ENCODE data around the gene CAVIN1. TPM values are rescaled to one million over a fixed set of nuclear protein-coding genes. Genes with fewer than 3 reads are reported as not detected.
"Not testable (repeated sequence)": the region's sequence is repeated elsewhere in the genome, so short reads cannot be mapped to it uniquely, and the experiment has no call there.

Gene CAVIN1
- total RNA-seq, 4 donors from 2014 or later: 615 to 1,266 (median 897) TPM

DNA sequence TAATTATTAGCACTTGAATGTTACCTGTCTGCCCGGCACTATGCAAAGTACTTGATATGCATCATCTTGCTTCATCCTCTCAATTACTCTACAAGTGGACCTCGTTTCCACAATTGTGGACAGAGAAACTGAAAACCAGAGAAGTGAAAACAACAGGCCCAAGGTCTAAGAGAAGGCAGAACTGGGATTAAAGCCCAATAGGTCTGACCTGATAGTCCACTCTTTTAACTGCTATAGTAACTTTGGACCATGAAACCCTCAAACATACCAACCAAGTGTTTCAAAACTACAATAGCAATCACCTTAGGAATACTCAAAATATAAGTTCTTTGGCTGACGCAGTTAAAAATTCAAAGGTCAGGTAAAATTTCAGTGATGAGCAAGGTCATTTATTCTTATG is 42.1 kb downstream of the CAVIN1 start:
- Histone ChIP-seq H3K4me3 (no peak overlapping the region), H3K4me1 (peaks cover 0 to 97% (median 10%) of the 10 kb centered on the region in 3 donors), H3K36me3 (peaks cover 0 to 7% of the 10 kb centered on the region in 2 donors), H3K27ac (peak overlapping the region in 3 of 4 donors; percentile 26 to 79 (median 76)), H3K27me3 (no peaks in the 10 kb centered on the region), H3K9me3 (no peaks in the 10 kb centered on the region)
- TF ChIP-seq EP300 (IDR thresholded peaks at IDR 0.05) (no peak), POLR2A (IDR thresholded peaks at IDR 0.05) (no peak), POLR2AphosphoS5 (IDR thresholded peaks at IDR 0.05) (no peak)
- TF ChIP-seq, protein P1, sequence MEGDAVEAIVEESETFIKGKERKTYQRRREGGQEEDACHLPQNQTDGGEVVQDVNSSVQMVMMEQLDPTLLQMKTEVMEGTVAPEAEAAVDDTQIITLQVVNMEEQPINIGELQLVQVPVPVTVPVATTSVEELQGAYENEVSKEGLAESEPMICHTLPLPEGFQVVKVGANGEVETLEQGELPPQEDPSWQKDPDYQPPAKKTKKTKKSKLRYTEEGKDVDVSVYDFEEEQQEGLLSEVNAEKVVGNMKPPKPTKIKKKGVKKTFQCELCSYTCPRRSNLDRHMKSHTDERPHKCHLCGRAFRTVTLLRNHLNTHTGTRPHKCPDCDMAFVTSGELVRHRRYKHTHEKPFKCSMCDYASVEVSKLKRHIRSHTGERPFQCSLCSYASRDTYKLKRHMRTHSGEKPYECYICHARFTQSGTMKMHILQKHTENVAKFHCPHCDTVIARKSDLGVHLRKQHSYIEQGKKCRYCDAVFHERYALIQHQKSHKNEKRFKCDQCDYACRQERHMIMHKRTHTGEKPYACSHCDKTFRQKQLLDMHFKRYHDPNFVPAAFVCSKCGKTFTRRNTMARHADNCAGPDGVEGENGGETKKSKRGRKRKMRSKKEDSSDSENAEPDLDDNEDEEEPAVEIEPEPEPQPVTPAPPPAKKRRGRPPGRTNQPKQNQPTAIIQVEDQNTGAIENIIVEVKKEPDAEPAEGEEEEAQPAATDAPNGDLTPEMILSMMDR (IDR thresholded peaks at IDR 0.05): no peak
- ATAC-seq: no peak
- 71 to 78% methylated on average over 3 of the region's 3 CpGs for WGBS, 2 donors (ENCODE audit: low coverage in 1 of 2)

DNA sequence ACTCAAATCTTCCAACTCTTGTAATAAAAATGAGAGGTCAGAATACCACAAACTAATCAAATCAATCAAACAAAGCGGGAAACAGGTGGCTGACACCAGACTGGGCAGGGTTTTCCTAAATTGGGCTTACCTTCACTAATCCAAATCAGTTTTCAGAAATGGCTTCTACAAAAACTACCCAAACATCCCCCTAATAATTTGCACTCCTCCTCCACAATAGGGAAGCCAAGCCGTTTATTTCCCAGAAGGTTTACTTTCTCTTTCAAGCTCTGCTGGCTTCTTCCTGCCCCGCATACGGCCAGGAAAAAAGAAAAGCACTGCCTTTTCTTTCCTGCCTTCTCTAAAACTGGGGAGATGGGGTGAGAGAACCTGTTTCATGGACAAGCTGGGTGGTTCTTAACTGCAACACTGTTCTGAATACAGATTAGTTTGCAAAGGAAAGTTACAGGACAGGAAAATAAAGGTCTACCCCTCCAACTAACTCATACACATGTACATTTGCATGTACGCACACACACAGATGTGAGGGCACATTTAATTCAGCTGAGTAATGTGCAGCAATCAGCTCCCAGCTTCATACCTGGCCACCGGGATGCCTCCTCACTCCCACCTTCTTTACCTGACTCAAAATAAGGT is 44.0 kb downstream of the CAVIN1 start:
- H3K27ac ChIP-seq: peak overlapping the region; percentile 76 to 83 (median 78)
- peak; percentile 64 for ATAC-seq
- H3K4me1 ChIP-seq: peaks cover 0 to 97% (median 8%) of the 10 kb centered on the region in 3 donors
- no peaks in the 10 kb centered on the region for H3K9me3 ChIP-seq
- H3K27me3 ChIP-seq: no peaks in the 10 kb centered on the region
- peaks cover 0 to 7% of the 10 kb centered on the region in 2 donors for H3K36me3 ChIP-seq
- TF ChIP-seq, protein P1 (IDR thresholded peaks at IDR 0.05): no peak
- TF ChIP-seq POLR2AphosphoS5 (IDR thresholded peaks at IDR 0.05) (peak; percentile 5), POLR2A (IDR thresholded peaks at IDR 0.05) (no peak), EP300 (IDR thresholded peaks at IDR 0.05) (no peak)
- WGBS, 2 donors (ENCODE audit: low coverage in 1 of 2): 3% methylated on average over 4 to 6 of the region's 6 CpGs
- peak overlapping the region; percentile 36 to 40 for H3K4me3 ChIP-seq

DNA sequence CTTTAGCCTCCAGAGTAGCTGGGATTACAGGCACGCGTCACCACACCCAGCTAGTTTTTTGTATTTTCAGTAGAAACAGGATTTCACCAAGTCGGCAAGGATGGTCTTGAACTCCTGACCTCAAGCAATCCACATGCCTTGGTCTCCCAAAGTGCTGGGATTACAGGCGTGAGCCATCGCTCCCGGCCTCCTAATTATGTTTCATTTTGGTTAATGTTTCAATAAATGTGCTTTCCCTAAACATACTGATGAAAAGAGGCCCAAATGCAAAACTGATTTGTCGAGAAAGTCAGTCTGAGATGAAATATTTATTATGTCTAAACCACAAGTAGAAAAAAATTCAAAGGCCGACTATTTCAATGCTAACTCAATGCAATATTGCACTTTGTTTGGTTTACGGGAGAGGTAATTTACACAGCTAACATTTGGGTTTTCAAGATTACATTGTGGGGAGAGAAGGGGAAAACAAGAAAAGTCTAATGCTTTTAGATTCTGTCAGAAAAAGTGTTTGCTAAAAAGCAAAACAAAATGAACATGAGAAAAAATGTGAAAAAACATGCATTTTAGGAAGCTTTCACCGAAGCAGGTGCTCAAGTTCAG is 44.6 kb downstream of the CAVIN1 start:
- H3K27ac ChIP-seq: peak overlapping the region; percentile 76 to 83 (median 78)
- peaks cover 0 to 95% (median 8%) of the 10 kb centered on the region in 3 donors for H3K4me1 ChIP-seq
- no peaks in the 10 kb centered on the region for H3K9me3 ChIP-seq
- TF ChIP-seq EP300 (IDR thresholded peaks at IDR 0.05): no peak
- TF ChIP-seq POLR2A (IDR thresholded peaks at IDR 0.05): no peak
- no peak for TF ChIP-seq POLR2AphosphoS5 (IDR thresholded peaks at IDR 0.05)
- TF ChIP-seq, protein P1 (IDR thresholded peaks at IDR 0.05): no peak
- H3K36me3 ChIP-seq: peaks cover 0 to 7% of the 10 kb centered on the region in 2 donors
- WGBS, 2 donors (ENCODE audit: low coverage in 1 of 2): 25 to 30% methylated on average over 7 to 10 of the region's 10 CpGs
- no peak for ATAC-seq
- H3K27me3 ChIP-seq: no peaks in the 10 kb centered on the region
- H3K4me3 ChIP-seq: peak overlapping the region; percentile 36 to 40

DNA sequence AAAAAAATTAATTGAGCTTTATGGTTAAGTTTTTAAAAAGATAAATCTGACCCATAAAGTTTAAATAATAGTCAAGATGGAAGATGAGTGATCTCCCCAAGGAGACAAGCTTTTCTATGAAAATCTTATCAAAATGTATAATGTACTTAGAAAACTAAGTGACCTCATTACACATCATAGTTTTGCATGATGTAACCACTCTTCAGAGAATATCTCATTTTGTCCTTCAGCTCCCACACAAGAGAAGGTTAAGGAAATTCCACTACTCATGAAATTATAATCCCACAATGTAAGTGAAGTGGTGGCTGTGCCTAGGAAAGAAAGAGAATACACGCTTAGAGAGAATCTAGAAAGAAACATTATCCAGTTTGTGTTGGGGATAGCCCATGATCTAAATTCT is 49.2 kb downstream of the CAVIN1 start:
- H3K4me3 ChIP-seq: no peak overlapping the region
- ATAC-seq: no peak
- WGBS, 2 donors (ENCODE audit: low coverage in 1 of 2): 80 to 90% methylated on average over 1 of the region's 1 CpG
- H3K27ac ChIP-seq: peak overlapping the region in 2 of 4 donors; percentile 27 to 61
- TF ChIP-seq POLR2A (IDR thresholded peaks at IDR 0.05): no peak
- no peak for TF ChIP-seq POLR2AphosphoS5 (IDR thresholded peaks at IDR 0.05)
- TF ChIP-seq, protein P1 (IDR thresholded peaks at IDR 0.05): no peak
- no peak for TF ChIP-seq EP300 (IDR thresholded peaks at IDR 0.05)
- H3K36me3 ChIP-seq: peaks cover 0 to 8% of the 10 kb centered on the region in 2 donors
- H3K9me3 ChIP-seq: no peaks in the 10 kb centered on the region
- no peaks in the 10 kb centered on the region for H3K27me3 ChIP-seq
- peaks cover 0 to 55% (median 4%) of the 10 kb centered on the region in 3 donors for H3K4me1 ChIP-seq

DNA sequence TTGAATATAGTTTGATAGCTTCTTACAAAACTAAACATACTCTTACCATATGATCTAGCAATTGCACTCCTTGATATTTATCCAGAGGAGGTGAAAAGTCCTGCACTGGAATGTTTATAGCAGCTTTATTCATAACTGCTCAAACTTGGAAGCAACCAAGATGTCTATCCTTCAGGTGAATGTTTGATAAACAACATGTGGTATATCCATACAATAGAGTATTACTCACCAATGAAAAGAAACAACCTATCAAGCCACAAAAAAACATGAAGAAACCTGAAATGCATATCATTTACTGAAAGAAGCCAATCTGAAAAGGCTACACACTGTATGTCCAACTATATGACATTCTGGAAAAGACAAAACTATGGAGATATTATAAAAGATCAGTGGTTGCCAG is 50.9 kb downstream of the CAVIN1 start:
- Histone ChIP-seq H3K4me3 (no peak overlapping the region), H3K4me1 (peaks cover 0 to 53% (median 4%) of the 10 kb centered on the region in 3 donors), H3K27me3 (no peaks in the 10 kb centered on the region), H3K36me3 (peaks cover 0 to 8% of the 10 kb centered on the region in 2 donors), H3K27ac (no peak overlapping the region), H3K9me3 (no peaks in the 10 kb centered on the region)
- TF ChIP-seq, protein P1 (IDR thresholded peaks at IDR 0.05): no peak
- TF ChIP-seq POLR2AphosphoS5 (IDR thresholded peaks at IDR 0.05): no peak
- TF ChIP-seq POLR2A (IDR thresholded peaks at IDR 0.05): no peak
- TF ChIP-seq EP300 (IDR thresholded peaks at IDR 0.05): no peak
- ATAC-seq: no peak

DNA sequence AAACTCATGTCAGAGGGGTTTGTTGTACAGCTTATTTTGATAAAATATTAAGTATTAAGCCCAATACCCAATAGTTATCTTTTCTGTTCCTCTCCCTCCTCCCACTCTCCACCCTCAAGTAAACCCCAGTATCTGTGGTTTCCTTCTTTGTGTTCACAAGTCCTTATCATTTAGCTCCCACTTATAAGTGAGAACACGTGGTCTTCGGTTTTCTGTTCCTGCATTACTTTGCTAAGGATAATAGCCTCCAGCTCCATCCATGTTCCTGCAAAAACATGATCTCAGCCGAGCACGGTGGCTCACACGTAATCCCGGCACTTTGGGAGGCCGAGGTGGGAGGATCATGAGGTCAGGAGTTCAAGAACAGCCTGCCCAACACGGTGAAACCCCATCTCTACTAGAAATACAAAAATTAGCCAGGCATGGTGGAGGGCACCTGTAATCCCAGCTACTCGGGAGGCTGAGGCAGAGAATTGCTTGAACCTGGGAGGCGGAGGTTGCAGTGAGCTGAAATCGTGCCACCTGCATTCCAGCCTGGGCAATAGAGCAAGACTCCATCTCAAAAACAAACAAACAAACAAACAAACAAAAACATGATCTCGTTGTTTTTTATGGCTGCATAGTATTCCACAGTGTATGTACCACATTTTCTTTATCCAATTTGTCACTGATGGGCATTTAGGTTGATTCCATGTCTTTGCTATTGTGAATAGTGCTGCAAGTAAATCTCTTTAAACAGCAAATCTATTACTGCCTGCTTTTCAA is 54.1 kb downstream of the CAVIN1 start:
- peaks cover under 1 to 55% (median 17%) of the 10 kb centered on the region in 3 donors for H3K4me1 ChIP-seq
- not testable (repeated sequence) for H3K27me3 ChIP-seq, H3K4me3 ChIP-seq, H3K27ac ChIP-seq, H3K9me3 ChIP-seq, ATAC-seq, H3K36me3 ChIP-seq
- 77 to 83% methylated on average over 5 to 12 of the region's 12 CpGs for WGBS, 2 donors (ENCODE audit: low coverage in 1 of 2)

DNA sequence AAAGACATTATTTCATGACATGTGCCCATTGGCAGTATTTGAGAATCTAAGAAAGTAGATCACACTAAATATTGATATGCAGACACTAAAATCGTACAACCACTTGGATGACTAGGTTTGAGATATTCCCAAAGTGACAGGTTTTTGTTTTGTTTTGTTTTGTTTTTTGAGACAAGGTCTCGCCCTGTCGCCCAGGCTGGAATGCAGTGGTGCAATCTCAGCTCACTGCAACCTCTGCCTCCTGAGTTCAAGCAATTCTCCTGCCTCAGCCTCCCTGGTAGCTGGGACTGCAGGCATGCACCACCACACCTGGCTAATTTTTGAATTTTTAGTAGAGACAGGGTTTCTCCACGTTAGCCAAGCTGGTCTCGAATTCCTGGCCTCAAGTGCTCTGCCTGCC is 54.7 kb downstream of the CAVIN1 start:
- not testable (repeated sequence) for H3K27ac ChIP-seq, ATAC-seq, H3K4me3 ChIP-seq, H3K36me3 ChIP-seq, H3K9me3 ChIP-seq, H3K27me3 ChIP-seq
- H3K4me1 ChIP-seq: peaks cover 4 to 59% (median 18%) of the 10 kb centered on the region in 3 donors
- WGBS, 2 donors (ENCODE audit: low coverage in 1 of 2): 78 to 88% methylated on average over 5 of the region's 5 CpGs
